Stromal cell of bone marrow (primary cell): ENCODE data around the gene PCNP.
"Not testable (repeated sequence)": the region's sequence is repeated elsewhere in the genome, so short reads cannot be mapped to it uniquely, and the experiment has no call there.

ENCODE experiments used
- DNase-seq: peaks from one replicate; pipeline ENCODE4 v3.0.0-alpha.2; 2012; ENCODE audit warnings: low read depth

The PCNP gene

DNA sequence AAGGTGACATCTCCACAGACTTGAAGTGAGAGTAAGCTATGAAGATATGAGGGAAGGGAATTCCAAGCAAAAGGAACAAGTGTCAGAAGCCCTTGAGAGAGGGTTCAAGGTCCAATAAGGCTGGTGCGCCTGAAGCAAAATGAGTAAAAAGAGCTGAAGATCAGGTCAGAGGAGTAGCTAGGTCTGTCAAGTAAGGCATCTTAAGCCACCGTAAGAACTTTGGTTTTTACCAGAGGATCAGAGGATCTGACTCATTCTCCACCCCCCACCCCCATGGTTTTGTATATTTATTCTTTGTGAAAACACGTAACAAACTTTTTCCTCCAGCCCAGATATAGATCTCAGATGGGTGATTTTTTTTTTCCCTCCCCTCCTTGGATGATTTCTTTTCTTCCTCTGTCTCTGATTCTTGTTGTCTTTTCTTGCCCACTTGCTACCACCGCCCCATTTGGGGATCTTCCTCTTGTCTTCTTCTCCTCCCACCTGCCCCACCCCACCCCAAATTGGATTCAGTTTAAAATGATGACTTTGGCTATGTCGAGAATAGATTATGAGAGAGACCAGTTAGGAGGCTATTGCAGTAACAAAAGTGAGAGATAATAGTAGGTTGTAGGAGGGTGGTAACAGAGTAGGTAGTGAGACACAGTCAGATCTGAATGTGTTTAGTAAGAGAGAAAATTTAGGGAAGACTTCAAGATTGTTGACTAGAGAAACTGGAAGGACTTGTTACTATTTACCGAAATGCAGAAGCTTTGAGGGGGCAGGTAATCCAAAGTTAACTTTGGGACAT, 6.3 kb upstream of the PCNP start:
- no peak for DNase-seq

GRCh38 chr3:101571028-101571895, 2.7 kb upstream of the PCNP start:
- no peak for DNase-seq

DNA sequence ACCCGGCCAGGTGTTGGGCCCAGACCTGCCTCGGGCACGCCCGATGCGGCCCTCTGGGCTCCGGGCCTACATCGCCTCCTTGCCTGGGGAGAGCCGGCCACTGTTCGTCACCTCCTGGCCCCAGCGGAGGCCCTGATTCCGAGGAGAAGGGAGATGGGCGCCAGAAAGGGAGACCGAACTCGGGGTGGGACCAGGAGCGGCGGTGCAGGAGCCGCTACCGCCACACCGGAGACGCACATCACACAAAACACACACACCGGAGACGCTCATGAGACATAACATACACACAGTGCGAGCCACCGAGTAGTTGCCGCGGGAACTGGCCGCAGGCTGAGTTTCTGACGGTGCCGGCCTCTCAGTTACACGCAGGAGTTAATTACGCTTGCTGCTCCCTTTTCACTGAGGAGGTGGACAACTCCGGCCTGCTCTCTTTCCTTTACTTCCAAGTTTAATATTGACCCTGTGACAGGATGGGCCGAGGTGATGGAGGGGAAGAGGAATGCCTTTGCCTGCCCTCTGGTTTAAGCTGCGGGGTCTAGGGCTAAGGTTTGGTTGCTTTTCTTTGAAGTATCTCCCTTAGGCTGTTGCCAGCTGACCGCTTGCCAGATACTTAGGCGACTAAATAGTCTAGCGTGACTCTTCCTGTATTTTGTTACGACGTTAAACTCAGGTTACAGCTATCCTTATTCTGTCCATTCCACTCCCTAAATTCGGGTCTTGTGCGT, 570 bp downstream of the PCNP start:
- peak; percentile 24 for DNase-seq

DNA sequence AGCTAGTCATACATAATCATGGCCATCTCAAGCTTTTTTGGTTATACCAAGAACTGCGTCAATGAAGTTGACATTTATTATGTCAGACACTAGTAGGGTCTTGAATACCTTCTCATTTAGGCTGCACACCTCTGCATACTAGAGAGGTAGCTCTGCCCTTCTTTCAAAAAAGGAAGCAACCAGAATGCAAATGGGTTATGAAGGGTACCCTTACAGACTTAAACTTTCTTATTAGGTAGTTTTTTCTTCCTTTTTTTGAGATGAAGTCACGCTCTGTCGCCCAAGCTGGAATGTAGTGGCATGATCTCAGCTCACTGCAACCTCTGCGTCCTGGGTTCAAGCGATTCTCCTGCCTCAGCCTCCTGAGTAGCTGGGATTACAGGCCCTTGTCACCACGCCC, 3.3 kb downstream of the PCNP start:
- no peak for DNase-seq

DNA sequence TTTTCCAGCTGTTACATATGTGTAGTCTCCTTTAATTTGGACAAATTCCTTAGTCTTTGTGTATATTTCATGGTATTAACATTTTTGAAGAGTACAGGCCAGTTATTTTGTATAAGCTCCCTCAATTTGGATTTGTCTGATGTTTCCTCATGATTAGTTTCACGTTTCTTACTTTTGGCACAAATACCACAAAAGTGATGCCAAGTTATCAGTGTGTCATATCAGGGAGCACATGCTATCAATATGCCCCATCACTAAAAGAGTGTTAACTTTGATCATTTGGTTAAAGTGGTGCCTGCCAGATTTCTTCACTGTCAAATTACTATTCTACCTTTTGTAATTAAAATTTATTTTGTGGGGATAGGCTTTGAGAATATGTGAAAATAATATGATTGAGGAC, 14.6 kb downstream of the PCNP start:
- no peak for DNase-seq

DNA sequence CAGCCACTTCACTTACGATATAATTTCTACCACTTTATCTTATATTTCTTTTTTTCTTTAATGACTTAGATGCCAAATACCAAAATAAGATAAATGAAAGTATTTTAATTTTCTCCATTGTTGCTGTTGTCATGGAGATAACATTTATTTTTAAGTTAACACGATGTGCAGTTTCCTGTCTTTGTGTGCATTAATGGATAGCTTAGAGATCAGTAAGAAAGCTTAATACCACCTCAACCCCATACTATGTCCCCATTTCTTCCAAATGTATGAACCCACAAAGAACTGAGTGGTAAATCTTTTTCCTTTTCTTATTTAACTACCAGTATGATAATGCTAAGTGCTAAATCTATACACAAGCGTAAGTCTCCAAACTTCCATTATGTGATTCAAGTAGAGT, 17.1 kb downstream of the PCNP start:
- DNase-seq = no peak

GRCh38 chr3:101602731-101603130, 28.8 kb downstream of the PCNP start:
- DNase-seq = no peak

GRCh38 chr3:101603184-101603583, 29.2 kb downstream of the PCNP start:
- no peak for DNase-seq

DNA sequence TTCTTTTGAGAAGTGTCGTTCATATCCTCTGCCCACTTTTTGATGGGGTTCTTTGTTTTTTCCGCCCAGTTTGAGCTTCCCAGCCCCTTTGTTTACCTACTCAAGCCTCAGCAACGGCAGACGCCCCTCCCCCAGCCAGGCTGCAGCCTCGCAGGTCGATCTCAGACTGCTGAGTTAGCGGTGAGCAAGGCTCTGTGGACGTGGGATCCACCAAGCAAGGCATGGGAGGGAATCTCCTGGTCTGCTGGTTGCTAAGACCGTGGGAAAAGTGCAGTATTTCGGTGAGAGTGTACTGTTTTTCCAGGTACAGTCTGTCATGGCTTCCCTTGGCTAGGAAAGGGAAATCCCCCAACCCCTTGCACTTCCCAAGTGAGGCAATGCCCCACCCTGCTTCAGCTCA, 31.4 kb downstream of the PCNP start:
- DNase-seq = not testable (repeated sequence)

DNA sequence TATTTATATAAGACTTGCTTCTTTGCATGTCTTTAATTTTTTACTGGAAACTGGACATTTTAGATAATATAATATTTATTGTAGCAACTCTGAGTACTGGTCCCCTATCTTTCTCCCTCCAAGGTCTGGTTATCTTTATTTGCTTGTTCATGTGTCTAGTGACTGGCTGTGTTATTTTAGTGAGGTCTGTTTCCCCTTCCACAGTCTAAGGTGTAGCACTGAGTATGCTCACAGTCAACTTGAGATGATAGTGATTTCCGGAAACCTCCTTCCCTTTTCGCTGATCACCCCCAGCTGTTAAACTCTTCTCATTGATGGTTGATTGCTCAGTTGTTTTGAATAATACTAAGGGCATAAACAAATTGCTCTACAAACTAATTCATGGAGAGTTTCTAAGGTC, 37.0 kb downstream of the PCNP start:
- no peak for DNase-seq

DNA sequence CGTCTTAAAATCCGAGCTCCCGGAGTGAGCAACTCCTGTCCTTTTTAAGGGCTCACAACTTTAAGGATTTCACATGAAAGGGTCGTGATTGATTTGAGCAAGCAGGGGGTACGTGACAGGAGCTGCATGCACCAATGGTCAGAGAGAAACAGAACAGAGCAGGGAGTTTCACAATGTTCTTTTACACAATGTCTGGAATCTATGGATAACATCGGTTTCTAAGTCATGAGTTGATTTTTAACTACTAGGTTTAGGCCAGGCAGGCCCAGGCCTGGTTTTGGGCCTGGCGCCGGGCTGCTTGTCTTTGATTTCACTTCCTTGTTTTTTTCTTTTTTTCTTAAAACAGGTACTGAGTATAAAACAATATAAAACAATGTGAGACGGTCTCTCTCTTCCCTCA, 39.0 kb downstream of the PCNP start:
- DNase-seq = not testable (repeated sequence)

DNA sequence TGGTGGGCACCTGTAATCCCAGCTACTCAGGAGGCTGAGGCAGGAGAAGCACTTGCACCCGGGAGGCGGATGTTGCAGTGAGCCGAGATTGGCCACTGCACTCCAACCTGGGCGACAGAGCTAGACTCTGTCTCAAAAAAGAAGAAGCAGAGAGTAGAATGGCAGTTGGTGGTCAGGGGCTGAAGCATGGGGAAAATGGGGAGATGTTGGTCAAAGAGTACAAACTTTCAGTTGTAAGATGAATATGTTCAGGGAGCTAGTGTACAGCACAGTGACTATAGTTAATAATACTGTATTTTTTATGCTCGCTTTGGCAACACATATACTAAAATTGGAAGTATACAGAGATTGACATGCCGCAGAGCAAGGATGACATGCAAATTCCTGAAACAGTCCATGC, 41.5 kb downstream of the PCNP start:
- no peak for DNase-seq

GRCh38 chr3:101617478-101617877, 43.5 kb downstream of the PCNP start:
- no peak for DNase-seq

DNA sequence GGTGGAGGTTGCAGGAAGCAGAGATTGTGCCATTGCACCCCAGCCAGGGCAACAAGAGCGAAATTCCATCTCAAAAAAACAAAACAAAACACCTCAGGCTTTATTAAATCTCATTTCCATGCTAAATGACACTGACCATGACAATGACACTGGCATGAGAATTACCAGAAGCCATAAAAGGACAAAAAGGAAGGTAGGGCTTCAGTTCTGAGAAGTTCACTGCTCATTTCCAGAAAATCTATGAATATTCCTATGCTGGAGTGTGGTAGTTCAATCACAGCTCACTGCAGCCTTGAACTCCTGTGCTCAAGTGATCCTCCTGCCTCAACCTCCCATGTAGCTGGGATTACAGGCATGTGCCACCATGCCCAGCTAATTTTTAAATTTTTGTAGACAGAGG, 44.7 kb downstream of the PCNP start:
- no peak for DNase-seq

- DNase-seq = no peak
Observed at GRCh38 chr3:101619734-101620133, 45.8 kb downstream of the PCNP start.

- no peak for DNase-seq
Observed at GRCh38 chr3:101623656-101624055, 49.7 kb downstream of the PCNP start.

DNA sequence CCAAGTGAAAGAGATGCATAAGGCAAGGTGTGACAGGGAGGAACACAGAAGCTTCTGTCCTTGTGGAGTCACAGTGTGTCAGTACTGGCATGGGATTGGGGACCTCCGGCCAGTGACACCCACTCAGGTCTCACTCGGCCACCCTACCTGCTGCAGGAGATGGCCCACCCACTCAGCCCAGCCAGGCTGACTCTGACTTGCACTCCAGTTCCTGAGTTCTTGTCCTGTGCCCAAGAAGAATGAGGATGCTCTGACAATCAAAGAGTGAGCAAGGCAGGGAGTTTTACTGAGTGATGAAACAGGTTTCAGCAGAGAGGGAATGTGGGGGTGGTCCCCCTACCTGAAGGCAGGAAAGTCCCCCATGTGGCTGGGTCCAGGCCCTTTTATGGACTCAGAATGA, 50.9 kb downstream of the PCNP start:
- DNase-seq = no peak

DNA sequence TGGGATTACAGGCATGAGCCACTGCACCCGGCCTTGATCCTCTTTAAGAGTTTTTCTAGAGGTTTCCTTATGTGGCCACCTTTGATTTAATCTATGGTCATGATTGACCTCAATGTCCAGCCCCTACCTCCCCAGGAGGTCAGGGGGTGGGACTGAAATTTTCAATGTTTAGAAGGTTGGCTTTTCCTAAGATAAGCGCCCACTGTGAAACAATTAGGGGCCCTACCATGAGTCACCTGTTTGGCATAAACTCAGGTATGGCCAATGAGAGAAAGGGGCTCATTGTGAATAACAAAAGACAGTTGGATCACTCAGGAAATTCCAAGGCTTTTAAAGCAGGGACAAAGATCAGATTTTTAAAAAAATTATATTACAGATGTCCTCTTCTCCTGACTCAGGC, 51.9 kb downstream of the PCNP start:
- no peak for DNase-seq

DNA sequence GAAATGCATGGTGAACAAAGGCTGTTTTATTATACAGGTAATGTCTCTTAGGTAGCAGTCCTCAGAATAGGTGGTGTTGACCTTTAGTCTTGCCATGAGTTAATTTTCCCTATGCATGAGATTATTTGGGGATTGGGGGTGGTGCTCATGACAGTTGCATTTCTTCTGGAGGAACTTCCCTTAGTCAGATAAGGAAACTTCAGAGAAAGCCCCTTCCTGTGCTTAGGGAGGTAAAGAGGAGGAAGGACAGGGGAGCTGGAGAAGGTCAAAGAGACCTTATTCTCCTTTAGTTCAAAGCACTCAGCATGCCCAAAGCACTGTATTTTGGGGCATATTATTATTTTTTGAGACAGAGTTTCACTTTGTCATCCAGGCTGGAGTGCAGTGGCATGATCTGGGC, 55.2 kb downstream of the PCNP start:
- no peak for DNase-seq

DNA sequence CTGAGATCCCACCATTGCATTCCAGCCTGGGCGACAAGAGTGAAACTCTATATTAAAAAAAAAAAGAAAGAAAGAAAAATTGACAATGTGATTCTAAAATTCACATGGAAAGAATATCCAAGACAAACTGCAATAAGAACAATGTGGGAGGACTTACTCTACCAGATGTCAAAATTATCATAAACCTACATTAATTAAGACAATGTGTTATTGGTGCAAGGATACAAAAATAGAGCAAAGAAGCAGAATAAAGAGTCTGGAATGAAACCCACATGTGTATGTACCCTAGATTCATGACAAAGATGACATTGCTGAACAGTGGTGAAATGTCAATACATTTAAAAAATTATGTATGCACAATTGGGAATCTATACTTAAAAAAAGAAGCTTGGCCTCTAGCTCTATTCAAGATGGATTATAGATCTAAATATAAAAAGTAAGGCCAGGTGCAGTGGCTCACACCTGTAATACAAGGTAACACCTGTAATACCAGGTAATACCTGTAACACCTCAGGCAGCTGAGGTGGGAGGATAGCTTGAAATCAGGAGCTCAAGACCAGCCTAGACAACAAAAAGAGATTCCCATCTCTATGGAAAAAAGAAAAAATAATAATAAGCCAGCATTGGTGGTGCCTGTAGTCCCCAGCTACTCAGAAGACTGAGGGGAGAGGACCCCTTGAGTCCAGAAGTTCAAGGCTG, 57.3 kb downstream of the PCNP start:
- DNase-seq = no peak

- not testable (repeated sequence) for DNase-seq
Observed at GRCh38 chr3:101631959-101632358, 58.0 kb downstream of the PCNP start.

GRCh38 chr3:101632586-101632985, 58.6 kb downstream of the PCNP start:
- no peak for DNase-seq
